Activated T-cell treated with anti-CD3 and anti-CD28 coated beads for 48 hours (primary cell): Measurements from ENCODE around the gene COQ8A.
A peak's percentile ranks its signal among the peaks of the same experiment; 100 is the strongest.
"Not testable (repeated sequence)": the region's sequence is repeated elsewhere in the genome, so short reads cannot be mapped to it uniquely, and the experiment has no call there.

ENCODE experiments used
- DNase-seq: peaks from one replicate; pipeline ENCODE4 v3.0.0-alpha.2; 2020; ENCODE audit warnings: low read depth

COQ8A gene

GRCh38 chr1:226953175-226953800, 13.2 kb downstream of the COQ8A start:
- no peak for DNase-seq

DNA sequence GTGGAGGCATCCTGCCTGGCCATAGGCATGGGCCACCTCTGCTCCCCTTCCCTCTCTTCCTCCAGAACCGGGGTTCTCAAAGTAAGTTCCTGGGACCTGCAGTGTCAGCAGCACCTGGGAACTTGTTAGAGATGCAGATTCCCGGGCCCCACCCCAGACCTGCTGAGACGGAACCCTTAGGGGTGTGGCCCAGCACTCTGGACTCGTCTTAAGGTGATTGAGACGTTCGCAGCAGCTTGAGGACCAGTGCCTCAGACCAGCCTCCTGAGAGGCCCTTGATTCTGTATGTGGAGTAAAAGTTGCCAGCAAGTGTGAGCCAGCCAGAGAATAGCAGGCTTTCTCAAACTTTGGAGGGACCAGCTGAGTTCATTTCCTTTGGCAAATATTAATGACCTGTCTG, 14.2 kb downstream of the COQ8A start:
- DNase-seq, result no peak

DNA sequence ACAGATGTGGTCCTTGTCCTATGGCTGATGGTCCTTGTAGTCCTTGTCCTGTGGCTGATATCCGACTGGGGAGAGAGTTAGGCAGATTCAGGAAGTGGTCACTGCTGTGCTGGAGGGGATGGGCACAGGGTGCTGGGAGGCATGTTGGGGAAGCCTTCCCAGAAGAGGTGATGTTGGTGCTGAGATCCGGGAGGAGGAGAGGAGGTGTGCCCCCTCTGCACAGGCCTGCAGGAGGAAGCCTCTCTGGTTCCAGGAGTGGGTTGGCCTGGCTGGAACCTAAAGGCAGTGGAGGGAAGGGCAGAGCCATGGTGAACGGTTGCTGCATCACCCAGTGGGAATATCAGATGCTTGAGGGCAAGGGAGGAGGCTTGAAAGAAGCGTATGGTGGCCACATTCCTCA, 14.7 kb downstream of the COQ8A start:
- DNase-seq, result no peak

GRCh38 chr1:226955857-226956256, 15.8 kb downstream of the COQ8A start:
- not testable (repeated sequence) for DNase-seq

- no peak for DNase-seq
These were observed 17.0 kb downstream of the COQ8A start for GRCh38 chr1:226956942-226957713.

DNA sequence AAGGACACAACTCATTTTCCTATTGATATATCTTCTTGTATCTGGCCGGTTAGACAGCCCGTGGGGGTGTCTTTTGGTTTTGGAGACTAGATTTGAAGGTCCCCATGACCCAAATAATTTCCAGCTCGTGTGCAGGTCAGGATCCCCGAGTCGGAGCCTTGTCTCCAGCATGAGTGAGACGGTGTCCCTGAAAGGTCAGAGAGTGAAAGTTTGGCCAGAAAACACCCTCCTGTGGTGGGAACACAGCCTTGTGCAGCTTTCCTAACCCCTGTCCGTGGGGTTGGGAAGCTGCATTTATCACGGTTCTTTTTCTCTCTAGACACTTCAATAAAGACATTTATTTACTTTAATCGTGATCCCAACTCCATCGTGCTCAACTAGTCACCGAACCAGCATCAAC, 17.6 kb downstream of the COQ8A start:
- DNase-seq, result no peak

DNA sequence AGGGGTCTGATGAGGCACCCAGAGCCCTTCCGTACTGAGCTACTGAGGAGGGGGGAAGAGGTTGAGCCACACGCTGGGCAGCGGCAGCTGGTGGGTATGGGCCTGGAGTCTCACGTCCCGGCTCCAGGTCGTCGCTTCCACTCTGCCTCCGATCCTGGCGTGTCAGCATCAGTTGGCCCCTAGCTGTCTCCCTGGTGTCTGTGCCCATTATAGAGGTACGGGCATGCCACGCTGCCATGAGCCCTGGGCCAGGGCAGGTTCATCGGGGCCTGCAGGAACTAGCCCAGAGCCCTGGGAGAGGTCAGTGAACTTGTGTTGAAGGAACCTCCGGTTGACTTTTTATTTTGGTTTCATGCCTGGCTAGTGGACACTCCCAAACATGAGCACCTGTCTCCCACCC, 18.2 kb downstream of the COQ8A start:
- no peak for DNase-seq

GRCh38 chr1:226960256-226960655, 20.2 kb downstream of the COQ8A start:
- no peak for DNase-seq

- DNase-seq, result peak; percentile 12
These were observed 21.1 kb downstream of the COQ8A start for GRCh38 chr1:226960944-226961765.

GRCh38 chr1:226962421-226963391, 22.6 kb downstream of the COQ8A start:
- no peak for DNase-seq

- DNase-seq, result no peak
These were observed 24.0 kb downstream of the COQ8A start for GRCh38 chr1:226964068-226964425.

GRCh38 chr1:226964611-226965486, 24.8 kb downstream of the COQ8A start:
- DNase-seq, result no peak

DNA sequence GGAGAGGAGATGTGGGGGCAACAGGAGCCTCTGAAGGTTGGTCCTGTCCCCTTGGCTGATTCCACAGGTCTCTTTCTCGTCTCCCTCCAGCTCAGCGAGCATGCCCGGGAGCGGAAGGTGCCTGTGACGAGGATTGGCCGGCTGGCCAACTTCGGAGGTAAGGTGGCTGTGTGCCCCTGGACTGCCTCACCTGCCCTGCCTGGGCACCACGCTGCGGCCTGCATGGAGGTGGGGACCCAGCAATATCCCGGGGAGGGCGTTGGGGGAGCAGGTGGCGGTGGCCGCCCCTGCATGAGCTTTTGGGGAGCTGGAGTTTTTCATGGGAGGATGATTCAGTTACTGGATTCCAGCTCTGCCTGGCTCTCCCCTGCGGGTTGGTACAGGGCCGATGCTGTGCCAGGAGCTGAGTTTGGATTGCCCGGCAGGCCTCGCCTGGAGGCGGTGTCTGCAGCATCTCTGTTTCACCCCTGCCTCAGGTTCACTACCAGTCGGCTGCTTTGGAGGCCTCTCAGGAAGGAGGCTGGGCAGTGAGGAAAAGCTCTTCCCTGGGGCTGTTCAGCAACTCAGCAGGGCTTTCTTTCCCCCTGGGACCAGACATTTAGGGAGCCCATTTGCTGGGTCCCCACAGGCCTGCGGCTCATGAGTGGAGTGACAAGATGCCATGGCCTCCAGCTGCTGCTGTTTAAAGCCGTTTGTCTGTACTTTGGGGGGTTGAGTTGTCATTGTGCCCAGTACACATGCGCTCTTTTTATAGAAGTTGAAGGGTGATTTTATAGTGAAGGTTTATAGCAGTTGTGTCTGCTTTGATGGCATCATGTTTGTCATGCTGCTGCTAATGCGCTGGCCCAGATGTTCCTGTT, 25.7 kb downstream of the COQ8A start:
- DNase-seq, result no peak

GRCh38 chr1:226966683-226967082, 26.6 kb downstream of the COQ8A start:
- no peak for DNase-seq

GRCh38 chr1:226967665-226968064, 27.6 kb downstream of the COQ8A start:
- DNase-seq, result no peak

- no peak for DNase-seq
These were observed 31.7 kb downstream of the COQ8A start for GRCh38 chr1:226971765-226972164.

- DNase-seq, result no peak
These were observed 32.8 kb downstream of the COQ8A start for GRCh38 chr1:226972931-226973330.

GRCh38 chr1:226973371-226973897, 33.3 kb downstream of the COQ8A start:
- DNase-seq, result no peak

GRCh38 chr1:226973898-226974543, 33.9 kb downstream of the COQ8A start:
- no peak for DNase-seq
